ENCODE results near the gene MAFF.

Gene MAFF

GRCh38 chr22:38250643-38251340 is 49.0 kb downstream of the MAFF start:
- no peak for DNase-seq

GRCh38 chr22:38251341-38251692 is 49.5 kb downstream of the MAFF start:
- DNase-seq = no peak

- DNase-seq = no peak
Observed at GRCh38 chr22:38255697-38256096, 53.9 kb downstream of the MAFF start.

- no peak for DNase-seq
Observed at GRCh38 chr22:38257181-38257580, 55.4 kb downstream of the MAFF start.

GRCh38 chr22:38257650-38258250 is 56.0 kb downstream of the MAFF start:
- DNase-seq = peak; percentile 79

GRCh38 chr22:38258895-38259294 is 57.1 kb downstream of the MAFF start:
- no peak for DNase-seq

- no peak for DNase-seq
Observed at GRCh38 chr22:38259370-38259769, 57.6 kb downstream of the MAFF start.

- DNase-seq = no peak
Observed at GRCh38 chr22:38260761-38261681, 59.2 kb downstream of the MAFF start.

- no peak for DNase-seq
Observed at GRCh38 chr22:38262051-38262795, 60.4 kb downstream of the MAFF start.

- no peak for DNase-seq
Observed at GRCh38 chr22:38264322-38264843, 62.6 kb downstream of the MAFF start.
